Gastrocnemius medialis (tissue), 4 donors: ENCODE data around the gene COL6A2.

Experiments
- POLR2A ChIP-seq, 2 donors: fragments of 450-650 bp; IDR thresholded peaks; one replicate each; pipeline ENCODE4 v1.6.1; 2017; ENCODE audit warnings: antibody characterized with exemption in 2 of 2, mild to moderate bottlenecking in 2 of 2, moderate library complexity in 2 of 2
- TF ChIP-seq, protein P1 (sequence below), 5 experiments: fragments of 450-650 bp in 3 of 5; fragments of 200-600 bp in 2 of 5; sonication (generic) in 2 of 5; IDR thresholded peaks in 4 of 5; conservative IDR thresholded peaks in 1 of 5; 1 replicate in 4 of 5; 2 replicates in 1 of 5; pipeline ENCODE4 v1.5.1; 2016 to 2019; ENCODE audit warnings: antibody characterized with exemption in 5 of 5, mild to moderate bottlenecking in 3 of 5, moderate library complexity in 3 of 5

- TF ChIP-seq, protein P1, sequence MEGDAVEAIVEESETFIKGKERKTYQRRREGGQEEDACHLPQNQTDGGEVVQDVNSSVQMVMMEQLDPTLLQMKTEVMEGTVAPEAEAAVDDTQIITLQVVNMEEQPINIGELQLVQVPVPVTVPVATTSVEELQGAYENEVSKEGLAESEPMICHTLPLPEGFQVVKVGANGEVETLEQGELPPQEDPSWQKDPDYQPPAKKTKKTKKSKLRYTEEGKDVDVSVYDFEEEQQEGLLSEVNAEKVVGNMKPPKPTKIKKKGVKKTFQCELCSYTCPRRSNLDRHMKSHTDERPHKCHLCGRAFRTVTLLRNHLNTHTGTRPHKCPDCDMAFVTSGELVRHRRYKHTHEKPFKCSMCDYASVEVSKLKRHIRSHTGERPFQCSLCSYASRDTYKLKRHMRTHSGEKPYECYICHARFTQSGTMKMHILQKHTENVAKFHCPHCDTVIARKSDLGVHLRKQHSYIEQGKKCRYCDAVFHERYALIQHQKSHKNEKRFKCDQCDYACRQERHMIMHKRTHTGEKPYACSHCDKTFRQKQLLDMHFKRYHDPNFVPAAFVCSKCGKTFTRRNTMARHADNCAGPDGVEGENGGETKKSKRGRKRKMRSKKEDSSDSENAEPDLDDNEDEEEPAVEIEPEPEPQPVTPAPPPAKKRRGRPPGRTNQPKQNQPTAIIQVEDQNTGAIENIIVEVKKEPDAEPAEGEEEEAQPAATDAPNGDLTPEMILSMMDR (IDR thresholded peaks at IDR 0.05 in 4 of 5, conservative IDR thresholded peaks at IDR 0.05 in 1 of 5) = no peak
- no peak for TF ChIP-seq POLR2A (IDR thresholded peaks at IDR 0.05)
Observed at GRCh38 chr21:46171996-46172862, 74.3 kb downstream of the COL6A2 start.
